HG03103 (cell line): ENCODE measurements around the gene MIA2.
A peak's percentile ranks its signal among the peaks of the same experiment; 100 is the strongest.
"Not testable (repeated sequence)": the region's sequence is repeated elsewhere in the genome, so short reads cannot be mapped to it uniquely, and the experiment has no call there.

Experiments
- ATAC-seq: cut with Tn5 transposase; IDR thresholded peaks from one replicate; pipeline ENCODE4 v1.9.1; 2021; ENCODE audit warnings: low read depth; ENCODE audit not compliant: unreplicated experiment

Gene MIA2

DNA sequence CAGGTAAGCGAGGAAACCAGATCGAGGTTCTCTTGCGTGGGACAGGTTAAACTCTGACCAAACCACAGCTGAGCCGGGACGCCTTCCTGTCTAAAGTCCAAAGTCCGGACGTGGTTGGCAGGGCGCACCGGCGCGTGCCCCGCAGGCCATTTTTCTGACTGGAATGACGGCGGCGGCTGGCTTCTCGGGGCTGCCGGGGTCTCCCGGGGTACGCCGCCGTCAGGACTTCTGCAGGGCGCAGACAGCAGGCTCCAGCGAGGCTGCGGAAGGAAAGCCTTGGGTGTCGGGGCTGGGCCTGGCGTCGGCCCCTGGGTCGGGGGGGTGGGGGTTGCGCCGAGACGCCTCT, 32.8 kb downstream of the MIA2 start:
- peak; percentile 19 for ATAC-seq

DNA sequence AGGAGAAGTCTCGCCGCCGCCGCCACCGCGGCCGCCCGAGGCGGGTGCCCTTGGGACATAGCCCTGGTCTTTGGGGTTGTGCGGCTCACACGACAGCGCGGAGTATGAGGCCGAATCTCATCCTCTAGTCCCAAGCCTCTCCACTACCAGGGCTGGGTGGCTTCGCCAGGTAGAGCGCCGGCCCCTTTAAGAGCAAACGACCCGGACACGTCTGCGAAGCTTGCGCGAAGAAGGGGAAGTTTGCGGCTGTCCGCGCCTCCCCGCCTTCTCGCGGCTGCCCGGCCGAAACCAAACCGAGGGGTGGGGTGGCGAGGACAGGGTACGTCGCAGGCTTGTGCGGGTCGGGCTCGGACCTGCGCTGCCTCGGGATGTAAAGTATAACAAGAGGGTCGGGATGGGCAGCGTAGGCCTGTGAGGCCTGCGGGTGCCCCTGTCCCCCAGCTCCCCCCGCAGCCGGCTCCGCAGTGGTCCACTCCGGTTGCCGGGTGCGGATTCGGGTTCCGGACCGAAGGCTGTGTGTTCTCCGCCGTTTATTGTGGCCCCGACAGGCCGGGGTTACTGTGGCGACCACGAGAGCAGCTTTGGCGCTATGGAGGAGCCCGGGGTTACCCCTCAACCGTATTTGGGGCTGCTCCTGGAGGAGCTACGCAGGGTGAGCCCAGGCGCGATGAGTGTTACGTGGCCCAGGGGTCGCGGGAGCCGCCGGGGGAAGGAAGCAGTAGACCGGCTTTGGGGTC, 33.3 kb downstream of the MIA2 start:
- ATAC-seq, result peak; percentile 83

DNA sequence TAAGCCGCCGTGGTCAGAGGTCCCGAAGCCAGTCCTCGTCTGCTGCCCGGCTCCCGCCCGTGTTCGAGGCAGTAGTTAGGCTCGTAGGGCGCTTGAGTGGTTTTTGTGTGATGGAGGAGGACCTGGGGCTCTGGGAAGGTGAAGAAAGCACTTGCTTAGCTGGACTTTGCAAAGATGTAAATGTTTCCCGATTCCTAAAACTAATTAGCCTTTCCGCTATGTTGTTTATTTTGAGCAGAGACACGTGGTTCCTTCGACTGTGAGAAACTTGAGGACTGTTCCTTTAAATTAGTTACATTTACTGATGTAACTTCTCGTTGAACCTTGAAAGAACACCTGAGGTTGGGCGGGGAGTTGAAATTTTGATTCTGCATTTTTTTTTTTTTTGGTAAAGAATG, 33.9 kb downstream of the MIA2 start:
- ATAC-seq, result no peak

DNA sequence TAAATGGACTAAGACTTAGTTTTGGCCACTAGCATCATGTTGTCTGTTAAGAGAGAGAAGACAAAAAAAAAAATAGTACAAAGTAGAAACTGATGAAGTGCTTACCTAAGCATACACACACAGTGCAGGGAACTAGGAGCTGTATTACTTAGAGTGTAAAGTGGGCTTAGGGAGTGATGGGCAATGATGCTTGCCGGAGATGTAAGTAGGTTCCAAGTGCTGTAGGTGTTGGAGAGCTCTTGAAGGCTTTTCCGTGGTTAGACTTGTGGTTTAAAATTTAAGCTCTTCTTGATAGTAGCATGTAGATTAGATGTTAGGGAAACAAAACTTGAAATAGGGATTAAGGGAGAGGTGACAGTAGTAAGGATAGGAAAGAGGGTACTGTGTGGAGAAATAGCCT, 34.7 kb downstream of the MIA2 start:
- ATAC-seq, result no peak

DNA sequence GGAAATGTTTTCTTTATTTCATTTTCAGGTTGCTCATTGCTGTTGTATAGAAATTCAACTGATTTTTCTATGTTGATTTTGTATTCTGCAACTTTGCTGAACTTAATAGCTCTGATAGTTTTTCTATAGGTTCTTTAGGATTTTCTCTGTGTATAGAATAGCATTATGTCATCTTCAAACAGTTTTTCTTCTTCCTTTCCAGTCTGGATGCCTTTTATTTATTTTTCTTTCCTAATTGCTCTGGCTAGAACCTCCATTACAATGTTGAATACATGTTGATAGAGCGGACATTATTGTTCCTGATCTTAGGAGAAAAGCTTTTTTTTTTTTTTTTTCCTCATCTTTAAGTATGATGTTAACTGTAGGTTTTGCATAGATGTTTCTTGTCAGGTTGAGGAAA, 39.2 kb downstream of the MIA2 start:
- ATAC-seq, result no peak

DNA sequence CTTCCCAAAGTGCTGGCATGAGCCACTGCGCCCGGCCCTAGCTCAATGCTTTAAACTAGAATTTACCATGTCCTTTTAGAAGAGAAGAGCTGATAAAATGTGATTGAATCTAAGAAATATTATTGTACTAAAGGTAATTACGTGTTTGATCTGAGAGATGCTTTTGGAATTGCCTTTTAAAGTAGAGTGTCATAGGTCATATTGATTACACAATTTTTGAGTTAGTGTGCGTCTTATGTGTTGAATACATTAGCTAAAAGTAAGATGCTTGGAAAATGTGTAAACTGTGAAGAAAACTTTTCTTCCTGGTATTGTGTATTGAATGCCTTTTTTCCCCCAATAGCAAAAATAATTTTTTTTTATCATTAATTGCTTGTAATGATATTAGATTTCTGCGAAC, 41.7 kb downstream of the MIA2 start:
- no peak for ATAC-seq

DNA sequence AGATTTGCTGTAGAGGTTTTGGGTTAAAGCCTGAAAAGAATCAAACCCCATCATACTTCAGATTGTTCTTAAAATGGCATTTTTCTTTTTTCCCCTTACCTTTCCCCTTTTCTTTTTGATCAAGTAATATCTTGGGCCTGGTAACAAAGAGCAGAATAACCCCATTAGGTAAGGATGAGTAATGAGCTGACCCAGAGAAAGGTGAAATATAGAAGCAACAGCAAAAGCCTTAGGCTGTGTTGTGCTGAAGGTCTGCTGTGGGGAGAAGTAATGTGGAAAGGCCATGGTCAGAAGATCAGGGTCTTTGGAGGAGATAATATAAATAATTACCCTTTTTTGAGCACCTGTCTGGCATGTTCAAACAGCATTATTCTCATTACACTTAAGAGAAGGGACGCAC, 42.3 kb downstream of the MIA2 start:
- no peak for ATAC-seq

DNA sequence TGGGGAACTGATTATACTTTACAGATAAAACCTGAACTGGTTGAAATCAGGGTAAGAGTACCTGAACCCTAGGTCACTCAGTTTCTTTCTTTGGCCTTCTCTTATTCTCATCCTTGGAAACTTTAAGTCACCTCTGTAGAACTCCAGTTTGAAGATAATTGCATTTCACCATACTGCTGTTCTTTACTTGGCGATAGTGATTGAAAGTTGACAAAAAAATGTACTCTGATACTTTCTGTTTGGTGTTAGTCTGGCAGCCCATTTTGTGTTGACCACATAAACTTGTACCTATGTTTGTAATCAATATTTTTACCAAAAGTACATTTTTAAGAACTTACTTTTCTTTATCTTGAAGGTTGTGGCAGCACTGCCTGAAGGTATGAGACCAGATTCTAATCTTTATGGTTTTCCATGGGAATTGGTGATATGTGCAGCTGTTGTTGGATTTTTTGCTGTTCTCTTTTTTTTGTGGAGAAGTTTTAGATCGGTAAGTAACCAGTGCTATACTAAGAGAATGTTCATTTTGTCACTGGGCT, 42.9 kb downstream of the MIA2 start:
- no peak for ATAC-seq

DNA sequence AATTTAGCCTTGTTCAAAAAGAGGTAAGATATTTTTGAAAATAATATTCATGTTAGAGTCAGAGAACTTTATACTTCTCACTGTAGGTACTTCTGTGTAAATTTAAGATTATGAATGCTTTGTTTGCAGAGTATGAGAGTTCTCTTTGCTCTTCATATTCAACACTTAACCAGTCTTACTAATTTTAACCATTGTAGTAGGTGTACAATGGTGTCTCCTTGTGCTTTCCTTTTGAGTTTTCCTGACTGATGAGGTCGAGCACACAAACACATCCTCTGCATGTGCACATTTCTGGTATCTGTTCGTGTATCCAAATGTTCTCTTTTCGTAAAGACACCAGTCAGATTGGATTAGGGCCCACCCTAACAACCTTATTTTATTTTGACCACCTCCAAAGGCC, 45.8 kb downstream of the MIA2 start:
- ATAC-seq, result no peak

DNA sequence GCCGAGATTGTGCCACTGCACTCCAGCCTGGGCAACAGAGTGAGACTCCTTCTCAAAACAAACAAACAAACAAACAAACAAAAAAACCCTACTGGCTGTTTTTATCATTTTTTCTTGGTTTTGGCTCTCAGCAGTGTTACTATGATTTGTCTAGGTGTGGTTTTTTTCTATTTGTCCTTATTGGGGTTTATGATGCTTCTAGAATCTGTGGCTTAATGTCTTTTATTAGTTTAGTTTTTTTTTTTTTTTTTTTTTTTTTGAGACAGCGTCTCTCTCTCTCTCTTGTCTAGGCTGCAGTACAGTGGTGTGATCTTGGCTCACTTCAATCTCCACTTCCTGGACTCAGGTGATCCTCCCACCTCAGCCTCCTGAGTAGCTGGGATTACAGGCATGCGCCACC, 47.0 kb downstream of the MIA2 start:
- ATAC-seq, result not testable (repeated sequence)

DNA sequence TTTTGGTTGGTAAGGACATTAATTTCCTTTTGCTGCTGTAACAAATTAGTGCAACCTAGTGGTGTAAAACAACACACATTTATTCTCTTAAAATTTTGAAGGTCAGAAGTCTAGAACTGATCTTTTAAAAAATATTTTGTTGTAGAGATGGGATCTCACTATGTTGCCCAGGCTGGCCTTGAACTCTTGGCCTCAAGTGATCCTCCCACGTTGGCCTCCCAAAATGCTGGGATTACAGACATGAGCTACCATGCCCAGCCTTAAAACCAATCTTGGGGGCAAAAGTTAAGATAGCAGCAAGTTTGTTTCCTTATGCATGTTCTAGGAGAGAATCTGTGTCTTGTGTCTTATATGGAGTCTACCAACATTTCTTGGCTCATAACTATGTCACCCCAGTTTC, 55.8 kb downstream of the MIA2 start:
- ATAC-seq, result no peak

DNA sequence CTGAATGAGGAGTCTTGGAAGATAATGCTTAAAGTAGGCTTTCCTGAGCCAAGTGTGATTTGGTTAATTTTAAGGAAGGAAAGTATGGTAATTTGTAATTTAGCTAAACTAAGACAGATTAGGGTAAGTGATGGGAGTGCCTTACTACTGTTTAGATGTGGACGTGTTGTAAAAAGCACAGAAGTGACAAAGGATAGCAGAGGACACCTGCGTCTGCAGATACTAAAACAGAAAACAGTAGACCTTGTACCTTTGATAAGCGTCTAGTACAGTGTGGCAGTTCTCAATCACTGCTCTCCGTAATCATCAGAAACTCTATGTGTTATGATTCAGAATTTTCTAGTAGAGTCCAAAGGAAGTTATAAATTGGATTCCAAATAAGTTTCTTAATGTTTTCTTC, 58.0 kb downstream of the MIA2 start:
- ATAC-seq, result no peak

DNA sequence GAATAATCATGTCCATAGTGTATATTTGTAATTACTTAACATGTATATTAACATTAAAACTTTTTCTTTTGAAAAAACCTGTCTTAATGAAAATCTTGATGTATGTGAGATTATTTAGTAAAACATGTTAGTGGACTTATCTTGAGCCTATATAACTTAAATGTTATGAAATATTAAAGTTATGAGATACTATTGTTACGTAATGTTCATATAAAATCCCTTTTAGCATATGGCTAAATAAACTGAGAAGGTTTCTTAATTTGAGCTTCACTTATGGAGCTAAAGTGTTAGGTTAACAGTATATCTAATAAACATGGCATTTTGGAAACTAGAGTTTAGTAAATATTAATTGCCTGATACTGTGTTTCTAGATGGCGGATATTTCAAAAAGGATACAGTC, 59.9 kb downstream of the MIA2 start:
- ATAC-seq, result no peak

DNA sequence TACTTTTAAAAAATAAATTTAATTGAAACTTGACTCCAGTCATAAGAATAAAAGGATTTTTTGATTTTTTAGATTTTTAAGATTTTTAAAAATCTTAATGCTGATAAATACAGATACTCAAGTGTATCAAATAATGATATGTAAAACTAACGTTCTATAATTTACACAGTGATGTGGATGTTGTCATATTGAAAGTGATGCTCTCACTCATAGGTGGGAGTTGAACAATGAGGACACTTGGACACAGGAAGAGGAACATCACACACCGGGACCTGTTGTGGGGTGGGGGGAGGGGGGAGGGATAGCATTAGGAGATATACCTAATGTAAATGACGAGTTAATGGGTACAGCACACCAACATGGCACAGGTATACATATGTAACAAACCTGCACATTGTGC, 66.7 kb downstream of the MIA2 start:
- not testable (repeated sequence) for ATAC-seq

DNA sequence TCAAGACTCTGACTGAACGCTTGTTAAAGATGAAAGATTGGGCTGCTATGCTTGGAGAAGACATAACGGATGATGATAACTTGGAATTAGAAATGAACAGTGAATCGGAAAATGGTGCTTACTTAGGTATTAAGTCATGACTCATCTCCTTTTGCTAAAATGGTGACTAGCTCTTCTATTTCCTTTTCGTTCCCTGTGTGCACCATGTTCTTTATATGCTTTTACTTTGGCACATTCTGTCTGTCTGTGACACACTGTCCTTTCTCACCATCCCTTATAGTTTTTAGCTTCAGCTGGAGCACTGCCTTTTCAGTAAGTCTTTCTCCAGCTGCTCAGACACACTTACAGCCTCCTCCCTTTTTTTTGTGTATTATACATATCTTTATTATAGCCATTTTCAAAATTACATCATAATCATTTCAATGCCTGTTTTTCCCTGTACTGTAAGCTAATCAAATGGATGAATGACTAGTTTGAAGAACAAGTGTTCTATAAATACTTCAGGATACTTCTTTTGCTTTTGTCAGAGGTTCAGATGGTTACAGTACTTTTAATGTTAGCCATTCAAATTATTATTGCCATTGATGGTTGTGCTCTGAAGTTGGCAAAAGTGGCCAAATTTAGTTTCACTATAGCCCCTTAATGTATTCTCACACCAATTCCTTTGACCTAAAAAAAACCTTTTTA, 68.6 kb downstream of the MIA2 start:
- ATAC-seq, result no peak

DNA sequence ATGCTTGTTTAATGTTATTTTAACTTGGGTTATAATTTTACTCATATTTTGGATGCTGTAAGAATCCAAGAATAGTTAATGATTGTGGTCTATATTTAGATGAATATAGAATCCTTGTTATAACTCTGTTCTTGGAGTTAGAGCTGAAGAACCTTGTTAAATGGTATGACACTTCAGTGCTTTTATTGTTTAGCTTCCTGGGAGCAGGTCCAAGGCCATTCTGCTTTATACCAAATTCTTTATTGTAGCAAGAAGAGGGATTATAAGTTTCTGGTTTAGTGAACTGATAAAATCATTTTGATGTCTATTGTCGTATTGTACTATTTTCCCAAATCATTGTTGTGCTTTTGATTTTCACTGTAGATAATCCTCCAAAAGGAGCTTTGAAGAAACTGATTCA, 69.4 kb downstream of the MIA2 start:
- ATAC-seq, result no peak

DNA sequence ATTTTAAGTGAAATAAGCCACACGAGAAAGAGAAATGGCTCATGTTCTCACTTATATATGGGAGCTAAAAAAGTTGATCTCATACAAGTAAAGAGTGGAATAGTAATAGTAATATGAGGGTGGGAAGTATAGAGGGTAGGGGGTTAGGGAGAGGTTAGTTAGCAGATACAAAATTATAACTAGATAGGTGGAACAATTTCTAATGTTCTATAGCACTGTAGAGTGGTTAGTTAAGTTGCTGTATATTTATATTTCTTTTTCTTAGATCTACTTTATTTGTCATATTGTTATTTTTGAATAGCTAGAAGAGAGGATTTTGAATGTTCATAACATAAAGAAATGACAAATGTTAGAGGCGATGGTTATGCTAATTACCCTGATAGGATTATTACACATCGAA, 74.1 kb downstream of the MIA2 start:
- ATAC-seq, result no peak

DNA sequence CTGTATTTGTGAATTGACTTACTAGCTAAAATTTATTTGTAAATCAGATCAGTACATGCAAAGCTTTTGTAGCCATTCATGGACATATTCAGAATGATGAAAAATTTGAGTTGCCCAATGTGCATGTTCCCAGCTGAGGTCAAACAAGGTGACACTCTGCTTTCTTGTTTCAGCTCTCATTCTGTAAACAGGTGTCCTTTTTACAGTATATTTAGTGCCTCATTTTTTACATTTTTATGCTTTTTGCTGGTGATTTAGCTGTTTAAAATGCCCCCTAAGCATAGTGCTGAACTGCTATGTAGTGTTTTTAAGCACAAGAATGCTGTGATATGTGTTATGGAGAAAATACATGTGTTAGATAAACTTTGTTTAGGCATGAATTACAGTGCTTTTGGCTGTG, 76.3 kb downstream of the MIA2 start:
- ATAC-seq, result no peak

DNA sequence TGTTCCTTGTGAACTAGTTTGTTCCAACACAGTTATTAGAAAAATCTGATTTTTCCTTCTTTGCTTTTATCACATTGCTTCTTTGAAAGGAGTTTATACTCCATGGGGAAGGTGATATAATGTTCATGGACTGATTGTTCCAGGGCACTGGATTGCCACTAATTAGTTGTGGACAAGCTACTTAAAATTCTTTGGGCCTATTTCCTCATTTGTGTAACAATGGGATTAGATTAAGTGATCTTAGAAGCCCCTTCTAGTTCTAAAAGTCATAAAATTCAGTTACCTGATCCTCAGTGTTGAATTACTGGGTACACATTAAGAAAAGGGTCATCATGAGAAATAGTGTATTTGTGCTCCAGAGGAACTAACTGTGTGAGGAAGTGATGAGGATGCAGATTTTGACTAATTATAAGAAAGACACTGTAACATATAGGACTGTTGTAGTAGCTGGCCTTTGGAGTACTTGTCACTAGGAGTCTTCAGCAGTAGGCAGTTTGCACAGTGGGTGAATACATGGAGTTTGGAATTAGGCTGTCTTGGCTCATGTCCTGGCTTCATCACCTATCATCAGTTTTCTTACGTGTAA, 82.2 kb downstream of the MIA2 start:
- ATAC-seq, result no peak

DNA sequence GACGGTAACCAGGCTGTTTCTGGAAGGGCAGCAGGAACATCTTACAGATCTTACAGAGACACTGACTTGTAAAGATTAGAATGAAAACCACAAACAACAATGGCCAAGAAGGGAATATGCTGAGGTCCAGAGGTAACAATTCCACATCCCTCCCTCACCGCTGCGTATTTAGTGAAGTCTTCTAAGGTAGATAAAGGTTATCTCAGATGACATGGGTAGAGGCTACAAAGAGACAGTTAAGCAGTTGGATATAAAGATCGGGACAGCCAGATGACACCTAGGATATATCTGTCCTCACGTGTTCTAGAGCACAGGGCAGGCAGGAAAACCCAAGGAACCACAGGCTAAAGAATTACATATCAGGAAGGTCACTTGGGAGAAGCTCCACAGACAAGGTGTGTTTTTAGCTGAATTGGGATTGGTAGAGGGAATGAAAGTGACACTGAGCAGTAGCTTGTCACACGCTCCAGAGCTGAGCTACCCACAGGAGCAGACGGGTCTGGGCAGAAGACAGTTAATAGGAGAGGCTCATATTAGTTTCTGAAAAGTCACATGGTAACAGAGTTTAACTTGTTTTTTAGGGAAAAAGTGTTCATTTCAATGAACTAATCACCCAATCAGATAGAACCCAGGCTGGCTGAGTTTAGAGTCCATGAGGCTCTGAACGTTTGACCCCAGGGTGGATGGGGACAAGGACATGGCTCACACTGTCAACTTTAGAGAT, 83.3 kb downstream of the MIA2 start:
- no peak for ATAC-seq

DNA sequence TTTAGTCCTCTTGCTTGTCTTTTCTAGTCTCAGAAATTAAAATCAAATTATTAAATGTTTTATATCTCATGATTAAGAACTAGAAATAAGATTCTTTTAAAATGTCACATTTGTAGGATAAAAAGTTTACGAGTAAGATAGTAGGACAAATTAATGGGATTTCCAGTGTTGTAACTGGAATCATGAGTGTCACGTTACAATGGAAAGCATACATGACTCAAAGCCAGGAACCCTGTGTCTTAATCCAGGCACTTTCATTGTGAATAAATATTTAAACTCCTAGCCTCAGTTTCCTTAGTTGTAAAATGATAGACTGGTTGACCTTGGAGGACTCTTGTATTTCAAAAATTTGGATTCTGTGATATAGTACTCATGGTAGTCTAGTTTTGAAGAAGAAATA, 84.9 kb downstream of the MIA2 start:
- no peak for ATAC-seq
